Heart left ventricle (tissue), 13 donors: Measurements from ENCODE around the gene STRN3.
"Not testable (repeated sequence)": the region's sequence is repeated elsewhere in the genome, so short reads cannot be mapped to it uniquely, and the experiment has no call there.

Experiments used
- CTCF ChIP-seq, 12 donors: fragments of 200-600 bp; sonication (generic) in 4 of 12; IDR thresholded peaks; one replicate each; pipeline versions ENCODE4 v1.5.0 to v1.8.0; 2018 to 2022; ENCODE audit warnings: antibody characterized with exemption in 12 of 12, mild to moderate bottlenecking in 5 of 12
- POLR2A ChIP-seq, 2 donors: fragments of 450-650 bp; IDR thresholded peaks; one replicate each; pipeline ENCODE4 v1.6.1; 2017; ENCODE audit warnings: antibody characterized with exemption in 2 of 2, mild to moderate bottlenecking in 2 of 2, moderate library complexity in 2 of 2
- donor health status: ischemic (EF 13 %, LVEDD 7.1; RV severe dilation, severe dysfunction).
- donor health status: DM: no; HTN: yes; CAD: no.
- donor health status: DM: no; HTN: no; CAD: no.
- donor health status: ischemic (EF 25% LVEDD 6.9; RV normal size, moderate dysfunction).
- donor health status: ischemic (EF 25% LVEDD 5.7; RV mildly dilated, moderate dysfunction).
- donor health status: ischemic (EF 35%, LVEDD 5.7; RV mildly dilated, moderate dysfunction).
- donor health status: nonischemic (EF 11% LVEDD 7.7; RV severe dilation, severe dysfunction).
- donor health status: DM: yes; HTN: yes; CAD: no.
- donor health status: PGD.
- donor health status: ischemic (EF 29% LVEDD 5.4; RV normal size, mild dysfunction).
- donor health status: nonischemic (EF 23%, LVEDD 6.1; RV moderate dilation, normal function).

GRCh38 chr14:31004007-31004406 is 22.2 kb downstream of the STRN3 start:
- not testable (repeated sequence) for TF ChIP-seq CTCF, POLR2A (IDR thresholded peaks at IDR 0.05)
